GM23338 (cell line): ENCODE data around the gene CROCC2.

Experiments used
- EZH2phosphoT487 ChIP-seq: fragments of 200-600 bp; sonication (generic); IDR thresholded peaks from one replicate; pipeline ENCODE4 v1.8.1; 2018; ENCODE audit warnings: antibody characterized with exemption; ENCODE audit not compliant: unreplicated experiment
- JUNB ChIP-seq: IDR thresholded peaks from one replicate; pipeline ENCODE4 v1.6.1; 2016; ENCODE audit warnings: antibody characterized with exemption; ENCODE audit not compliant: unreplicated experiment
- NANOG ChIP-seq: IDR thresholded peaks from 2 replicates; pipeline ENCODE4 v1.6.1; 2016; ENCODE audit warnings: antibody characterized with exemption, borderline replicate concordance
- POLR2AphosphoS5 ChIP-seq: IDR thresholded peaks from 2 replicates; pipeline ENCODE4 v1.6.1; 2016; ENCODE audit warnings: antibody characterized with exemption, low read depth
- TF ChIP-seq, protein P1 (sequence below), 2 experiments: fragments of 200-600 bp in 1 of 2; sonication (generic) in 1 of 2; conservative IDR thresholded peaks; 2 replicates each; pipeline versions ENCODE4 v1.5.1 to v1.6.1; 2016 to 2017; ENCODE audit warnings: antibody characterized with exemption in 2 of 2, low read depth in 2 of 2, mild to moderate bottlenecking in 2 of 2, moderate library complexity in 1 of 2
- TF ChIP-seq, protein P2 (sequence below): IDR thresholded peaks from one replicate; pipeline ENCODE4 v1.6.1; 2018; ENCODE audit warnings: antibody characterized with exemption; ENCODE audit not compliant: unreplicated experiment

DNA sequence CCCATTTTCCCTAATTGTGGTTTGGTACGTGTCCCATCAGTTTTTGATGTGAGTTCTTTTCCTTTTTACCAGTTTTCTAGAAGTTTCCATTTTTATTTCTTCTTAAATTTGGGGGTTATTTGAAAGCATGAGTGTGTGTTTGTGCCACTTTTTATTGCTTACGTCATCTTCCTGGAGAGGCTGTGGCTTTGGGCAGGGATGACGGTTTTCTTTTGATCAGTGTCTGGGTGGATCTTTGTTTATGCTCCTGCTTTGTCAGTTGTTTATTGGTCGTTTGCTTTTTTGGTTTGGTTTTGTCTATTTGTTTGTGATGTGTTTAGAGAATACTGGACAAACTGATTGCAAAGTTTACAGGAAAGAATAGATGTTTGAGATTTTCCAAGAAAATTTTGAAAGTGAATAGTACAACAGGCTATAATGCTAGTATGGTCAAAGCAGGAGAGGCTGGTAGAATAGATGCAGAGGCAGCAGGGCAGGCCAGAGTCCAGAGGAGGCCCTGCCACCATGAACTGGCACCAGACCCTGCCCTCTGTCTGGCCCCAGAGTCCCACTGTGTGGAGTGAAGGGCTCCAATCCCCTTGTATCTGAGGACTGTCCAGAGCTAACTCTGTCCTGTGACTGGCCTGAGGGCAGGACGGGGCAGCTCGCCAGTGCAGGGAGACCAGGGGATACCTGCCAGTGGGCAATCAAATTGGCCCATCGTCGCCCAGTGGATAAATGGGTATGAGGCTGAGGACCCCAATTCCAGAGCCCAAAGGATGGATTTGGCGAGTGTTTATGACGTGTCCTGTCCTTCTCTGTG lies 68.8 kb downstream of the CROCC2 start:
- TF ChIP-seq, protein P1, sequence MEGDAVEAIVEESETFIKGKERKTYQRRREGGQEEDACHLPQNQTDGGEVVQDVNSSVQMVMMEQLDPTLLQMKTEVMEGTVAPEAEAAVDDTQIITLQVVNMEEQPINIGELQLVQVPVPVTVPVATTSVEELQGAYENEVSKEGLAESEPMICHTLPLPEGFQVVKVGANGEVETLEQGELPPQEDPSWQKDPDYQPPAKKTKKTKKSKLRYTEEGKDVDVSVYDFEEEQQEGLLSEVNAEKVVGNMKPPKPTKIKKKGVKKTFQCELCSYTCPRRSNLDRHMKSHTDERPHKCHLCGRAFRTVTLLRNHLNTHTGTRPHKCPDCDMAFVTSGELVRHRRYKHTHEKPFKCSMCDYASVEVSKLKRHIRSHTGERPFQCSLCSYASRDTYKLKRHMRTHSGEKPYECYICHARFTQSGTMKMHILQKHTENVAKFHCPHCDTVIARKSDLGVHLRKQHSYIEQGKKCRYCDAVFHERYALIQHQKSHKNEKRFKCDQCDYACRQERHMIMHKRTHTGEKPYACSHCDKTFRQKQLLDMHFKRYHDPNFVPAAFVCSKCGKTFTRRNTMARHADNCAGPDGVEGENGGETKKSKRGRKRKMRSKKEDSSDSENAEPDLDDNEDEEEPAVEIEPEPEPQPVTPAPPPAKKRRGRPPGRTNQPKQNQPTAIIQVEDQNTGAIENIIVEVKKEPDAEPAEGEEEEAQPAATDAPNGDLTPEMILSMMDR (conservative IDR thresholded peaks at IDR 0.05; ENCODE audit: low read depth in 2 of 2), result no peak
- TF ChIP-seq EZH2phosphoT487, result no peak
- TF ChIP-seq, protein P2, sequence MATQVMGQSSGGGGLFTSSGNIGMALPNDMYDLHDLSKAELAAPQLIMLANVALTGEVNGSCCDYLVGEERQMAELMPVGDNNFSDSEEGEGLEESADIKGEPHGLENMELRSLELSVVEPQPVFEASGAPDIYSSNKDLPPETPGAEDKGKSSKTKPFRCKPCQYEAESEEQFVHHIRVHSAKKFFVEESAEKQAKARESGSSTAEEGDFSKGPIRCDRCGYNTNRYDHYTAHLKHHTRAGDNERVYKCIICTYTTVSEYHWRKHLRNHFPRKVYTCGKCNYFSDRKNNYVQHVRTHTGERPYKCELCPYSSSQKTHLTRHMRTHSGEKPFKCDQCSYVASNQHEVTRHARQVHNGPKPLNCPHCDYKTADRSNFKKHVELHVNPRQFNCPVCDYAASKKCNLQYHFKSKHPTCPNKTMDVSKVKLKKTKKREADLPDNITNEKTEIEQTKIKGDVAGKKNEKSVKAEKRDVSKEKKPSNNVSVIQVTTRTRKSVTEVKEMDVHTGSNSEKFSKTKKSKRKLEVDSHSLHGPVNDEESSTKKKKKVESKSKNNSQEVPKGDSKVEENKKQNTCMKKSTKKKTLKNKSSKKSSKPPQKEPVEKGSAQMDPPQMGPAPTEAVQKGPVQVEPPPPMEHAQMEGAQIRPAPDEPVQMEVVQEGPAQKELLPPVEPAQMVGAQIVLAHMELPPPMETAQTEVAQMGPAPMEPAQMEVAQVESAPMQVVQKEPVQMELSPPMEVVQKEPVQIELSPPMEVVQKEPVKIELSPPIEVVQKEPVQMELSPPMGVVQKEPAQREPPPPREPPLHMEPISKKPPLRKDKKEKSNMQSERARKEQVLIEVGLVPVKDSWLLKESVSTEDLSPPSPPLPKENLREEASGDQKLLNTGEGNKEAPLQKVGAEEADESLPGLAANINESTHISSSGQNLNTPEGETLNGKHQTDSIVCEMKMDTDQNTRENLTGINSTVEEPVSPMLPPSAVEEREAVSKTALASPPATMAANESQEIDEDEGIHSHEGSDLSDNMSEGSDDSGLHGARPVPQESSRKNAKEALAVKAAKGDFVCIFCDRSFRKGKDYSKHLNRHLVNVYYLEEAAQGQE, result no peak
- TF ChIP-seq NANOG, result no peak
- TF ChIP-seq POLR2AphosphoS5, result no peak
- TF ChIP-seq JUNB, result no peak
